ENCODE results near the gene GLIPR2. TPM values are rescaled to one million over a fixed set of nuclear protein-coding genes. Genes with fewer than 3 reads are reported as not detected.

GLIPR2 gene
- total and polyA plus RNA-seq, 2 of the 4 experiments (the other 2 are of a cell fraction): 35.8 to 43.3 TPM

DNA sequence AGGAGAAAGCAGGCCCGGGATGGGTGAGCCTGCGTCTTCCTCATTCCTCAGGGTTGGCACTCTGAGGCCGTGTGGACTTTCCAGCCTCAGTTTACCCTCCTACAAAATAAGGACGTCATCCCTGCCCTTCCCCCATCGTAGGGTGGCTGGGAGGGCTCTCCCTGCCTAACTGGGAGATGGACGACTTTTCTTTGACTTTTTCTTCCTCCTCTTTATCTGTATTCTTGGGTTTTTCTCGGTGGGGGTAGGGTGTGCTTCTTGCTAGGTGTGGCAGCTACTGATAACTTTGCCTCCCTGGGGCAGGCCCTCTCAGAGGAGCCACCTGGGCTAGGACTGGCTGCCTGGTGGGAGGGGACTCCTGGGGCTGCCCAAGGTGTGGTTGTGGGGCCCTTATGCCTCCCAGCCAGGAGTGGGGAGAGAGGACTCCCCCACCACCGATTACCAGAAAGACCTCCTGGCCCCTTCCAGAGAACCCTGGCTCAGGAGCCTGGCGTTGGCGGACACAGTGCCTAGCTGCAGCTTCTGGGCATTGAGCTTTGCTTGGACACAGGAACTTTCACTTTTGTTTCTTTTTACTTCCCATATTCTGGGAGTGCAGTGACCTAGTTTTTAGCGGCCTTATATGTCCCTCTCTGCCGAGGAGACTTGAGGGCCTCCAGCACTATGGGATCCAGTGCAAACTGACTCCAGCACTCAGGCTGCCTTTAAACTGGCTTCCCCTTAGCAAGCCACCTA is 6.1 kb downstream of the GLIPR2 start:
- Histone ChIP-seq H3K4me2 (ENCODE audit: low read depth, low read length) (no peak overlapping the region), H4K20me1 (ENCODE audit: insufficient read depth, low read length) (peaks cover 56% of the 10 kb centered on the region), H3K27me3 (ENCODE audit: control insufficient read depth, insufficient read depth, low read length) (no peaks in the 10 kb centered on the region), H2BK120ac (ENCODE audit: low read depth, low read length) (no peak overlapping the region), H3K56ac (ENCODE audit: extremely low read depth, insufficient read depth, low read length) (no peak overlapping the region), H3K14ac (replicated peaks; ENCODE audit: low read depth, low read length) (no peak overlapping the region), H3K4me3 (ENCODE audit: insufficient read depth, low read depth, low read length) (no peak overlapping the region), H3K9me1 (ENCODE audit: insufficient read depth, low read length) (peaks cover 23% of the 10 kb centered on the region; the same call in 1 of the 2 replicates), H2AFZ (replicated peaks; ENCODE audit: low read length, poor library complexity) (peak overlapping the region; percentile 17), H3K9me3 (ENCODE audit: control insufficient read depth, insufficient read depth, low read length) (no peaks in the 10 kb centered on the region), H4K91ac (ENCODE audit: insufficient read depth, low read depth, low read length) (no peak overlapping the region), H2BK20ac (ENCODE audit: low read depth, low read length) (no peak overlapping the region), H3K79me1 (ENCODE audit: low read depth in 1 of 2, low read length in 2 of 2) (peaks cover 41 to 94% of the 10 kb centered on the region in 2 experiments), H3K27ac (ENCODE audit: insufficient read depth, low read length) (no peak overlapping the region), H3K4me1 (ENCODE audit: control insufficient read depth, insufficient read depth, low read length) (peaks cover 18% of the 10 kb centered on the region), H3K36me3 (ENCODE audit: control insufficient read depth, insufficient read depth, low read length) (peaks cover 40% of the 10 kb centered on the region), H2BK15ac (ENCODE audit: low read depth, low read length) (no peak overlapping the region), H3K18ac (ENCODE audit: low read depth, low read length) (no peak overlapping the region), H3K23ac (ENCODE audit: low read depth, low read length) (no peak overlapping the region), H2AK9ac (replicated peaks; ENCODE audit: low read depth, low read length, poor library complexity) (peak overlapping the region; percentile 9), H4K8ac (ENCODE audit: low read depth in 2 of 2, low read length in 2 of 2) (no peak overlapping the region), H2AK5ac (ENCODE audit: low read depth, low read length) (no peak overlapping the region; the same call in 1 of the 2 replicates), H3K4ac (ENCODE audit: low read depth, low read length) (peak overlapping the region; percentile 0; the same call in 1 of the 2 replicates), H4K5ac (ENCODE audit: low read depth, low read length) (no peak overlapping the region), H3K9ac (ENCODE audit: low read depth, low read length) (no peak overlapping the region), H2BK5ac (ENCODE audit: low read depth, low read length, poor library complexity, severe bottlenecking) (no peak overlapping the region)
- no peak for TF ChIP-seq MAFK (IDR thresholded peaks at IDR 0.05; ENCODE audit: low read depth, low read length)
- no peak for TF ChIP-seq RCOR1 (IDR thresholded peaks at IDR 0.05; ENCODE audit: insufficient replicate concordance, low read length)
- TF ChIP-seq CHD1 (IDR thresholded peaks at IDR 0.05; ENCODE audit: low read depth, low read length): no peak
- no peak for TF ChIP-seq NFE2L2 (IDR thresholded peaks at IDR 0.05; ENCODE audit: low read depth, low read length)
- TF ChIP-seq ELK1 (IDR thresholded peaks at IDR 0.05; ENCODE audit: borderline replicate concordance, low read depth, low read length): no peak
- no peak for TF ChIP-seq RFX5 (IDR thresholded peaks at IDR 0.05; ENCODE audit: low read depth, low read length)
- TF ChIP-seq MAZ (IDR thresholded peaks at IDR 0.05; ENCODE audit: borderline replicate concordance, low read depth, low read length): no peak
- no peak for TF ChIP-seq BHLHE40 (IDR thresholded peaks at IDR 0.05; ENCODE audit: low read depth, low read length)
- TF ChIP-seq RAD21 (IDR thresholded peaks at IDR 0.05; ENCODE audit: low read length): no peak
- TF ChIP-seq FOS (IDR thresholded peaks at IDR 0.05; ENCODE audit: low read depth, low read length): no peak
- no peak for TF ChIP-seq CEBPB (IDR thresholded peaks at IDR 0.05; ENCODE audit: low read depth, low read length)
- no peak for TF ChIP-seq SMC3 (IDR thresholded peaks at IDR 0.05; ENCODE audit: low read depth, low read length)
- no peak for TF ChIP-seq POLR2A (IDR thresholded peaks at IDR 0.05; ENCODE audit: low read depth, low read length)
- TF ChIP-seq, protein P1, sequence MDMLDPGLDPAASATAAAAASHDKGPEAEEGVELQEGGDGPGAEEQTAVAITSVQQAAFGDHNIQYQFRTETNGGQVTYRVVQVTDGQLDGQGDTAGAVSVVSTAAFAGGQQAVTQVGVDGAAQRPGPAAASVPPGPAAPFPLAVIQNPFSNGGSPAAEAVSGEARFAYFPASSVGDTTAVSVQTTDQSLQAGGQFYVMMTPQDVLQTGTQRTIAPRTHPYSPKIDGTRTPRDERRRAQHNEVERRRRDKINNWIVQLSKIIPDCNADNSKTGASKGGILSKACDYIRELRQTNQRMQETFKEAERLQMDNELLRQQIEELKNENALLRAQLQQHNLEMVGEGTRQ (IDR thresholded peaks at IDR 0.05; ENCODE audit: low read depth, low read length): no peak
- TF ChIP-seq, protein P2, sequence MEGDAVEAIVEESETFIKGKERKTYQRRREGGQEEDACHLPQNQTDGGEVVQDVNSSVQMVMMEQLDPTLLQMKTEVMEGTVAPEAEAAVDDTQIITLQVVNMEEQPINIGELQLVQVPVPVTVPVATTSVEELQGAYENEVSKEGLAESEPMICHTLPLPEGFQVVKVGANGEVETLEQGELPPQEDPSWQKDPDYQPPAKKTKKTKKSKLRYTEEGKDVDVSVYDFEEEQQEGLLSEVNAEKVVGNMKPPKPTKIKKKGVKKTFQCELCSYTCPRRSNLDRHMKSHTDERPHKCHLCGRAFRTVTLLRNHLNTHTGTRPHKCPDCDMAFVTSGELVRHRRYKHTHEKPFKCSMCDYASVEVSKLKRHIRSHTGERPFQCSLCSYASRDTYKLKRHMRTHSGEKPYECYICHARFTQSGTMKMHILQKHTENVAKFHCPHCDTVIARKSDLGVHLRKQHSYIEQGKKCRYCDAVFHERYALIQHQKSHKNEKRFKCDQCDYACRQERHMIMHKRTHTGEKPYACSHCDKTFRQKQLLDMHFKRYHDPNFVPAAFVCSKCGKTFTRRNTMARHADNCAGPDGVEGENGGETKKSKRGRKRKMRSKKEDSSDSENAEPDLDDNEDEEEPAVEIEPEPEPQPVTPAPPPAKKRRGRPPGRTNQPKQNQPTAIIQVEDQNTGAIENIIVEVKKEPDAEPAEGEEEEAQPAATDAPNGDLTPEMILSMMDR (conservative IDR thresholded peaks at IDR 0.05; ENCODE audit: low read depth, low read length): no peak
- no peak for TF ChIP-seq MXI1 (IDR thresholded peaks at IDR 0.05; ENCODE audit: borderline replicate concordance, low read depth, low read length)
- in situ Hi-C loops (cut with MboI; ENCODE audit: low sequenced_read_pairs): no loop called here
- no TSS peak for BruUV-seq (replicated peaks)
- ChIA-PET CTCF (no interaction called here), POLR2A (ENCODE audit: unreplicated experiment) (no interaction called here)
- WGBS, 2 experiments (ENCODE audit: extremely low coverage in 2 of 2, insufficient read length in 1 of 2): 81% methylated on average over 4 of the region's 12 CpGs; no CpG with 5 or more reads in 1 of the 2 experiments
- dilution Hi-C loops (cut with HindIII; ENCODE audit: low sequenced_read_pairs, unreplicated experiment): no loop called here
- intact Hi-C loops (cut with micrococcal nuclease): no loop called here
- ATAC-seq (ENCODE audit: low read depth) (no peak), DNase-seq (no peak)
